ENCODE data around the gene MAS1L.
A peak's percentile ranks its signal among the peaks of the same experiment; 100 is the strongest.

The MAS1L gene

DNA sequence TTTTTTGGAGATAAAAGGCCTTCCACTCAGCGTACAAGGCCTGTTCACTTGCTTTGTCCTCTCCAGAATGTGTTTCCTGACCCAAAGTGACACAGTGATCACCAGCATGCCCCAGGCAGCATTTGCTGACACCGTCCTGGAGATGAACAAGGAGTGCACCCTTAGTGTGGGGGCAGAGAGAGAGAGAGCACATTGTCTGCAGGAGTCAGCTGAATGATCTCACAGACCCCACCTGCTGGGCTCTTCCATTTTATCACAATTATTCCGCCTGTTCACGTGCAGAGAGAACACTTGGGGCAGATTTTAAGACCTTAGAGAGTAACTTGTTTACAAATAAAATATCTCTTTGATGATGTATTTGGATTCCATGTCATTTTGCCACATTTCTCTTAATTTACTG lies 22.4 kb upstream of the MAS1L start:
- no peak for DNase-seq

DNA sequence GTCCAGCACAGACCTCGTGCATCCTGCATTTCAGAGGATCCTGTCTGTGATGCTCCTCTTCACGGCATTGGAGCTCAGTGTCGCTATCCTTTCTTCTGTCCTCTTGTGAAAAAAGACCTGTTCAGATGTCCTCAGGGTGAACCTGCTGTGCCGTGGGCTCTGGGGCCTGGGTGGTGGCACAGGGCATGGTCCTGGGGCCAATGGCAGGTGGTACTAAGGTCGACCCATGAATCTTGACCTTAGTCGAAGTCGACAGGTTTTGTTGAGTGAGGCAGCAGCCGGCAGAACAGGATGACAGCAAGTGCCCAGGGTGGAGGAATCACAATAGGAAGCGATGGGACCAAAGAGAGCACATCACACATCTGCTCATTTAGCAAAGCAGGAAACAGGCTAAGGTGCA lies 22.0 kb upstream of the MAS1L start:
- no peak for DNase-seq

DNA sequence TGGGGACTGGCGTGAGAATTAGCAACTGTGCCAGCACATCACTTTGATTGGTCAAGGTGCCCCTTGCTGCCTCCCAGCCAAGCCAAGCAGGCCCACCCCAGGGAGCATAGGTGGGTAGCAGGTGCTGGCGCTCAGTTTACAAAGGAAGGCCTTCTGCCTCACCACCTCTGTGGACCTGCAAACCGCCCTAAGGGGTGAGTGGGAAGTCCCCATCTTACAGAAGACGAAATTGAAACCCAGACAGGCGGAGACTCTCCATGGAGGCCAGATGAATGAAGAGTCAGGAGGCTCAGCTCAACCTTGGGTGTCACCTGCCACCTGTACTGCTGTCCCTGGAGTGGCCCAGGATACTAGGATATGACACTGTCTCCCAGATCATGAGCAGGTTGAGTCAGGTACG lies 21.5 kb upstream of the MAS1L start:
- no peak for DNase-seq

DNA sequence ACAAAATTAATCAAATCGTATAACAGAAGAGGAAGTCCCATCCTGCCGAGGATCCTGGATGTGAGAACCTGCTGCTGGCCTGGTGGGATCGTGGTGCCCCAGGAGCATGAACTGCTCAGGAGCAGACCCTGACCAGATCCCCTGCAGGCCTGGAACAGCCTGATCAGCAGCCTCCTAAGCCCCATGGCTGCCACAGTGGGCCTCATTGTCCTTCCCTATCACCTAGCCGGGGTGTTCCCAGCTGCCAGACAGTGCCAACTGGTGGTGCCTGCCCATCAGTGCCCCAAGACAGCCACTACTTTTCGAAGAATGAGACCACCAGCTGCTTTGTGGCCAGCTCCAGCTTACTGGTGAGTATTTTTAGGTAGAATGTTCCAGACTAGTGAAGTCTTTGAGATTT lies 19.6 kb upstream of the MAS1L start:
- no peak for DNase-seq

DNA sequence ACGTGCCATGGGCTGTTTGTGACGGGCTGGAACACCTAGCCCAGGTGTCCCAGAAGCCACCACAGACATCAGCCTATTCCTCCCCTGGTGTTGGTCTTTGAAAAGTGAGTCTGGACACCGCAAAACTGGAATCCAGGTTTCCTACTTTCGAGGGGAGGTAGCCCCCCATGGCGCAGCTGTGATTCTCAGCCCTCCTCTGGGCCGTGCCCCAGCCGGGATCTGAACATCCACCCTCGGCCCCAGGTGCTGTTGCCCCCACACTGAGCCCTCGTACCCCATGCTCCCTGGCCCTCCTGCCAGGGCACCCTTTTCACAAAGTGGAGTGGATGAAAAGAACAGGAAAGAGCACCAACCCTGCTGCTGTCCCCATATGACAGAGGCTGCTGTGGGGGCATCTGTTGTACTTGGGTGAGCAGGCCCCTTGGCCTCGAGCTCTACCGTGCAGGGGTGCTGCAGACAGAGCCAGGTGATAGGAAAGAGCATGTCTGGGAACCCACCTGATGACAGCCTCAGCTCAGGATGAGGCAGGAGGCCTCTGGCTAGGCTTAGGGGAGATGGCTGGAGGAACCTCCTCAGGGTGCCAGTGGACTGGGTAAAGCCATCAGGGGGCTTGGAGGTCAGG lies 18.8 kb upstream of the MAS1L start:
- no peak for DNase-seq

DNA sequence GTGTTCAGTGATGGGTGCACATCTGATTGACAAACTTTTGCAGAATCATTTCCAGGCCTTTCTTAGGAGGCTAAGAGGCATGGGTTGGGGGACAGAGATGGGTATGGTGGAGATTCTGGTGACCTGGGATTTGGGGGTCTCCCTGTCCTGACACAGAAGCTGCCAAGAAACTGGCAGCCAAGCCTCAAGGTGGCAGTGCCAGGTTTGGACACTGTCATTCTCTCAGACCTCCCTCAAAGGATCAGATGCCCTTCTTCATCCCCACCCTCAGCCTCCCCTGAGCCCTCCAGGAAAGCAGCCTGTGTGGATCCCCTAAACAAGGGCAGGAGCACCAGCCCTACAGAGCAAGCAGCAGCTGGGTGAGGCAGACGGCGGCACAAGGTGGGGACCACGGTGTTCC lies 18.1 kb upstream of the MAS1L start:
- DNase-seq = no peak

DNA sequence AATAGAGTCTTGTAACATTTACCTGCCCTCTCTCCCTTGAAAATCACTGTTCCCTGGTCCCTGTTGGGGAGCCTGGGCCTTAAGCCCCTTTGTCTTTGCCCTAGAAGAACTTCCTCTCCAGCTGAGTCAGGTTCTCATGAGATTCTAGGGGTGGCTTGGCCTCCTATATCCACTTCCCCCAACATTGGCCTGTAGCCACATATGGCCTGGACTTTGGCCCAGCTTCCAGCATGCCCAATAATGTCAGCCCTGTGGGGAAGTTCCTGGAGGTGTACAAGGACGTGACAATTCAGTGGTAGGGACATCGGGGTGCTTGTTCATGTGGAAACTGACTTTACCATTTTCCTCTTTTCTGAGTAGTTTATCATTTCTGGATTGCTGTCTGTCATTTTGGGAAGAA lies 17.2 kb upstream of the MAS1L start:
- no peak for DNase-seq

DNA sequence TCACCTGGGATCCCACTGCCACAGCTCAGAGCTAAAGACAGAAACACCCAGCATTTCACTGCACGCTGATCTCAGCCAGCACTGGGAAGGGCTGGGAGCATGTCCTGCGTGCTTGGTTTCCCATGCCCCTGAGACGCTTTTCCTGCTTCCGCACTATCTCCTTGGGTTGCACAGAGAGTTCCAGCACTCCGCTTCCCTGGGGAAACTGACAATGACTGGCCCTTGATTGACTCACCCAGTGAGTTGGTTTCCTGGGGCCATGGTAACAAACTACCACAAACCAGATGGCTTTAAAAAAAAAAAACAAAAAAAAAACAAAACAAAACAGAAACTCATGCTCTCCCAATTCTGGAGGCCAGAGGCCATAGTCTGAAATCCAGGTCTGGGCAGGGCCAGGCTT lies 14.8 kb upstream of the MAS1L start:
- DNase-seq = peak; percentile 56

DNA sequence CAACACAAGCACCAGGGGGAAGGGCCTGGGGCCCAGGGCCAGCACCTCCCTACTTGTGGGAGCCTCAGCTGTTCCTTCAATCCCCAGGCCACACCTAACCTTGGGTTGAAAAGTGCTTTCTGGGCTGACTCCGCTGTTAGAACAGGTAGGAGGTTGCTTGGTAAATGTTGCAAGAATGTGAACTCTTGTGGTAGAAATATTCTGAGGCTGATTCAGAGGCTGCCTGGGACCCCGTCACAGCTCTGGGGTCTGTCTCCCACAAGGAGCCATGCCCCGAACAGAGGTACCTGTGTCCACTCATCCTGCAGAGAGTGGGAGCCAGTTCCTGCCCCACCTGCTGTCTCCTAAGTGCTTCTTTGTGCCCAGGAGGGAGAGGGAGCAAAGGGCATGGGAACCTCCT lies 14.4 kb upstream of the MAS1L start:
- no peak for DNase-seq

DNA sequence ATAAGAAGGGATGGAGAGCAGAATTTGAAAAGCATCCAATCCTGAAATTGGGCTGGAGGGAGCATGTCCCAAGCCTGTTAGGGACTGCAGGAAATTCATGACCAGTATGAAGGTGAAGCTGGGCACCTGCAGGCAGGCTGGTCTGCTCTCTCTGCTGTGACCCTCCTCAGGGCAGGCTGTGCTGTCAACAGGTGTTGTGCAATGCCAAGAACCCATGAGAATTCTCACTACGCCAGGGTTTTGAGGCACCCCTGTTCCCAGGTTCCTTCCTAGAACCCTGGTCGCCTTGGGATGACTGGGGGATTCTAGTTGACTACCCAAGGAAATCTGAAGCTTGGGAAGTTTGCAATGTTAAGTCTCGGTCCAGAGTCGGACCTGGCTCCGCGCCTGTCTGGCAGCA lies 13.3 kb upstream of the MAS1L start:
- no peak for DNase-seq

DNA sequence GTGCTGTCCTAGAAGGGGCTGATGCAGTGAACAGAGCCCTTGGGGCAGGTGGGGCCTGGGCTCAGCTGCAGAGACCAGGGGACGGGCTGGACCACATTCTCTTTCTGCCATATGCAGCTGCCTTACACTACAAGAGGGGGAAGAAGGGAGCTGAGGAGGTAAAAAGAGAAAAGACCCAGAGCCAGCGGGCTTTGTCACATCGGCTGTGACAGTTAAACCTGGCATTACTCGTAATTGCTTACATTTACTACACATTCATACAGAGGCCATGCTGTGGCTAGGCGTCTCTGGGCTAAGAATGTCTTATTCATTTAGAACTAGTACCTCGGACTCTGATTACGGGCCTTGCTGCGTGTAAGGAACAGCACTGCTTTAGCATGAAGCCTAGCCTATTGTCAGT lies 12.8 kb upstream of the MAS1L start:
- DNase-seq = no peak

DNA sequence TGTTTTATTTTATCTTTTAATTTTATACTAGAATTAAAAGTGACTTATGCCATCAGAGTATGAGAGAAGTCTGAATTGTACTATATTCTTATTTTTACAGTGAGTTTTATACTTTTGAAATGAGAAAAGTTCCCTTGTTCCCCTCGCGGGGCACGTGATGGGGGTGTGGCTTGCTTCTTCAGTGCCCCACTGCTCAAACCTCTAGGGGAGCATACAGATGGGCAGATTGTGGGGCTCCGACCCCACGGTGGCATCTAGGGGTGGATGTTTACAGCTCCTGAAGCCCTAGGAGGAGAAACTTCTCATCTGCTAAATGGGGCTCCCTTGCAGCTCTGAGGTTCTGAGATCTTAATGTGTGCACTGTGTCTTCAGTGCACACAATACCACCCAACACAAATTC lies 11.9 kb upstream of the MAS1L start:
- DNase-seq = no peak

DNA sequence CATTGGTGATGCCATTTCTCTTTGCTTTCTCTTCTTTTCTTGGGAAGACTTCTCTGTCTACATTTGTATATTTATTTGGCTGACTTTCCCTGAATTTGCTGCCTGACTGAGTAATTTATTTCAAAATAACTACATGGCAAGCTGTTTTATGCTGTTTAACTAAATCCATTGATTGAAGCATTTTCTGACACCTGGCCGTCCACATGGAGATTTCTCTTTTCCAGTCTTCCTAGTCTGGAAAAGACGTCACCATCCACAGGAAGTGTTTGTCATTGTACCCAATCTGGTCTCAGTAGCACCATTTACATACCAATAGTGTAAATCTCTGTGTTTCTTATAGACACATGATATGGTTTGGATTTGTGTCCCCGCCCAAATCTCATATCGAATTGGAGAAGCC lies 9.2 kb upstream of the MAS1L start:
- DNase-seq = no peak

DNA sequence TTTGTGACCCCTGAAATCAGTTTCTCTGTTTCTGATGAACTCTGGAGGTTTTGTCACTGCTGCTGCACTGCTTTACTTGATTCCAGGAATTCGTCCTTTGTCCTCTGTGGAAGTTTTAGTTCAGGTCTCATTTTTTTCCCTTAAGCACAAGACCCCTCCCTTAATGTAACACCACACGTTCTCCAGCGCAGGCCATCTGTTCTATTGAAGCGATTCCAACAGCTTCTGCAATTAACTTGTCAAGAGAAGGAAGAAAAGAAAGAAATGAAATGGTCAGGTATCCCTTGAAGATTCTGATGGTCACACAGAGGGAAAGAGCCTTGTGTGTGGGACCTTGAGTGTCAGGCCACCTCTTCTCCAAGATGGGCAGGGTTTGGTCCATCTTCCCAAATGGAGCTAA lies 7.8 kb upstream of the MAS1L start:
- no peak for DNase-seq

DNA sequence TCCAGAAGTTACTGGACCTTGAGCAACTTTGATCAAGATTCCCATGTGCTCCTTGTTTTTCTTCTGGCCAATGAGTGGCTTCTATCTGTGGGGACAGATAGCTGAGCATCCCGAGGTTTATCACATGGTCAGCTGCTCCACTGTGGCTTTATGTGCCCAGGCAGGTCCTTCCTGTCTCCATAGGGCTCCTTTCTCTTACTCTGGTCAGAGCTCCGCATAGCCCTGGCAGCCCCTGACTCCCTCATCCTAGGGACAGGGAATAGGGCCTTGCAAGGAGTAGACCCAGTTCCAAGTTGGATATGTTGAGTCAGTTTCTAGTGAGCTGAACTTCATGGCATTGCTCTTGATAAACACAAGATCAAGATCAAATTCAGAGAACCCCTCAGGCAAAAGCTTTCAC lies 6.4 kb upstream of the MAS1L start:
- DNase-seq = no peak

DNA sequence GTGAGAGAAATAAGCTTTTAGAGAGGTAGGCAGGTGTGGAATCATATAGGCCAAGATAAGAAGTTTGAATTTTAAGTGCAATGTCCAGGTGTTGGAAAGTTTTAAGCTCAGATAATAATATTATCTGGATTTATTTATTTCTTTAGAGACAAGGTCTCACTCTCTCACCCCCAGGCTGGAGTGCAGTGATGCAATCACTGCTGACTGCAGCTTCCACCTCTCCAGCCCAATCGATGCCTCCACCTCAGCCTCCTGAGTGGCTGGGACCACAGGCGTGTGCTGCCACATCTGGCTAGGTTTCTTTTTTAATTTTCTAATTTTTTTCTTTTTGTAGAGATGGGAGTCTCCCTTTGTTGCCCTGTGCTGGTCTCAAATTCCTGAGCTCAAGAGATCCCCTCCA lies 5.5 kb upstream of the MAS1L start:
- DNase-seq = no peak

DNA sequence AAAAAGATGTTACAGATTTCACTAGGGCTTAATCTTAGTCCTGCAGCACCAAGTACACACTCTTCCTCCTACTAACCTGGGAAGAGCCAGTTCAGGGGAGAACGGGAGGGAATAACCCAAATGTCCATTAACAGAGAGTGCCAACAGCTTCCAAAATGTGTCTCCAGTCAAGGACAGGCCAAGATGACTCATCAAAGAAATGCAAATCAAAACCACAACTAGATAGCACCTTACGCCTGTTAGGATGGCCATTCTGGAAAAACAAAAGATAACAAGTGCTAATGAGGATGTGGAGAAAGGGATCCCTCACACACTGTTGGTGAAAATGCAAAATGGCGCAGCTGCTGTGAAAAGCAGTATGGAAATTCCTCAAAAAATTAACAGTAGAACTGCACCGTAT lies 3.8 kb upstream of the MAS1L start:
- no peak for DNase-seq

DNA sequence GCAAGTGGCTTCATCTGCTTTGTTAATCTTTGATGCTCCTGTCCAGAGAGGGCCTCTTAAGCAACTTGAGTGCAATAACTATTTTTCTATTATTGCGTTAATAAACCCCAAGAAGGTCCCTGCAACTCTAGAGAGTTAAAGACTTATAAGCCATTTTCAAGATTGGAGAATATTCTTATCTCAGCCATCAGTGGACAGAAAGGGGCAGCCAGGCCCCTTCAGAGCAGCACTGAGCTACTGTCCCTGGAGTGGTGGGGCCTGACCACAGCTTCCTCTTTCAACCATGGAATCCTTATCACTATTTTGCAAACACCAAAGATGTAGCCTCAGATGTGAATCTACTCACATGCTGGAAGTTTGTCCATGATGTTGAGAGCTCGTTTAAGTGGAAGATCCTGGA lies 2.8 kb upstream of the MAS1L start:
- no peak for DNase-seq

DNA sequence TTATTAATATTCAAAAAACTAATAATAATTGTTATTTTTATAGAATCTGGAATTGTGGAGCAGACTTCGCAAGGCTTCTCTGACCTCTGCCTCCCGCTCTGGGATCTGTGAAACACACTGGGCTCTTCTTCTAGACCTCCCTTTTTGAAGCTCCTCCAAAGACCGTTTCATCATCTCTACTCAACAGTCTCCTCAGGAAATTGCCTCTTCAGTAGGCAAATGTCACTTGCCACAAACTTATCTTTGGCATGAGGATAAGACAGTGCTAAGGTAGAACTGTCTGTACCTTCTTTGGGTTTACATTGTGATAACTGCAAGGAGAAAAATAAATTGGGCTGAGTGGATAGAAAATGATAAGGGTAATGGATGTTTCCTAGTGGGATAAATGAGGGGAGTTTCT lies 2.3 kb upstream of the MAS1L start:
- no peak for DNase-seq

DNA sequence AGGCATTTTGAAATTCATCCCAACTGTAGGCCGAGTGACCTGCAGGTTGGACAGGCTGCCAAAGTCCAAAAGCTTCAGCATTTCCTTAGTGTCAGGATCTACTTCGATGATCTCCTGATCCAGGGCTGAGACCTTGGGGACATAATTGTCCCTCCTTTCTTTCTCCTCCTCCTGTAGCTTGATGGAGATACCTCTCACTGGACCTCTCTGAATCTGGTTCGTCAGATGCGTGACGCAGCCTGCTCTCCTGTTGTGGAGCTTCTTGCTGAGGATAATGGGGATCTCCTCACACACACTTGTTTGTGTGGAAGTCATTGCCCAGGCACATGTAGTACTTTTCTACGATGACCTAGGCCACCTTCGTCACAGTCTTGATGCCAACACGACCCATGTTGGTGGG lies 1.5 kb upstream of the MAS1L start:
- no peak for DNase-seq

DNA sequence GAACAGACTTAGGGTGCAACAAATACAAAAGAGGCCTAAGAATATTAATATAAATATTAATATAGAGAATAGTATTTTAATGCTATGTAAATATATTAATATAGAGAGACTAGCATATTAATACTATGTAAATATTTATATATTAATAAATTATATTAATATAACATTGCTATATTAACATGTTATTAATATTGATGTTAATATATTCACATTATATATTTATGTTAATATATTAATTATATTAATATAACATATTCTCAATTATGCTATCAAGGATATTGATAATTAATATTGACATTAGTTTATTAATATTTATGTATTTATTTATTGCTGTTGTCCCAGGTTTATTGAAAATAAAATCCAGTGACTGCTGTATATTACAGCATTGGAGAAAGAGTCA lies 1.1 kb upstream of the MAS1L start:
- no peak for DNase-seq

DNA sequence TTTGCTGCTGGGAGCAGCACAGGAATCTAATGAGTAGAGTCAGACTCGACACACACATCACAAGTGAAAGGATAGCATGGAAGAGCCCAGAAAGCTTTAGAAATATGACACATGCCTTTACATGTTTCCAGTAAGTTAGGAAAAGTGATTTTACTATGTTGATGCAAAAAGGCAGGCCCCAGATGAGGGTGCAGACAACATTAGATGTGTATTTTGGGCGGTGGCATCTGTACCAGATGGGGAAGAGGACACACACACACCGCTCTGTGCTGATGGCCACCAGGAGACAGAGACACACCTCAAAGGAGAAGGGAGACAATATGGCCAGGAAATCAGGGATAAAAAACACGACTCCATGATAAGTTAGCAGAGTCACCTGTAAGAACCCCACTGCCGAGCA lies 625 bp downstream of the MAS1L start:
- no peak for DNase-seq

DNA sequence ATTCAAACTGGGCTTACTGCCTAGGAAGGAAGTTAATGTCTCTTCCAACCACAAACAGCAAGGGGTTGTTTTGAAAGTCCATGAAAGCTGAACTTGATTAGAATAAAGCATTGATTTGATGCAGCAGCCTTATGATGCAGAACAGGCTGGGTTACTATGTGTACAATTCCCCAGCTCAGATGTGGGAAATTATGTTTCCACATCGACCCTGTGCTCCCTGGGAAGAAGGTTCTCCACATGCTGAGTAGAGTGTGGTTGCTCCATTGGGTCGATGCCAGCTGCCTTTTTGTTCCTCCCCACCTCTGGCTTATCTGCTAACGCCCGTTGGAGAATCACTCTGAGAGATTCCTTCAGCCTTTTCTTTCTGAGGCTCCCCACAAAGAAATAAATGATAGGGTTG lies 1.2 kb downstream of the MAS1L start:
- no peak for DNase-seq

DNA sequence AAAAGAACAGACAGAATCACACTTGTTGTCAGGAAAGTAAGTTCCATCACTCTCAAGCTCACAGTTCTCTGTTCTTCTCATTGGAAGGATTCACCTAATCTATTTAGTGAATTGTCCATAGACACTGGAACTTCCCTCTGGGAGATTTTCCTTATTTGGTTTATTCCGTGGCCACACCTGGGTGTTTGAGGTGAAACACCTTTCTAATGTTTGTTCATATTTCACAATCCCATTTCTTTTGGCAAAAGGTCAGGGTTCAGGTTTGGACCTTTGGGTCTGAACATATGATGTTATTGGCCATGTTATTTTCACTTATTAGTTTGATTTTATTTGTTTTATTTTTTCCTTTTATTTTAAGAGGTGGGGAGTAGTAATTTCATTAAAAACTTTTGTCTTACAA lies 4.0 kb downstream of the MAS1L start:
- no peak for DNase-seq

DNA sequence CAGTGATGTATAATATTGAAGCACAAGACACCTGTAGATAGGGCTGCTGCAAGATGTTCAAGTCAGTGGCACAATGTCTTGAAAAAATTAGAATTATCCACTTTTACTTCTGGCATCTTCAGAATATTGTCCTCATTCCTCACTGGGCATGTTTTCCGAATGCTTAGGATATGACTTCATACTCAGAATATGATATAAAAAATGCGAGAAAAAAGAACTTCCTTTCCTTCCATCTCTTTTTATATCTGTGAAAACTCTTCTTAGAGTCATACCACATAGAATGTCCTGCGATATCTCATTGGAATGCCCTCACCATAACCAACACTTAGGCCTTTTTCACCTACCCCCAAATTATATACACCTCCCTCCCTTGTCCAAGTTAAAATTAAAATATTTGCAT lies 4.6 kb downstream of the MAS1L start:
- DNase-seq = peak; percentile 12

DNA sequence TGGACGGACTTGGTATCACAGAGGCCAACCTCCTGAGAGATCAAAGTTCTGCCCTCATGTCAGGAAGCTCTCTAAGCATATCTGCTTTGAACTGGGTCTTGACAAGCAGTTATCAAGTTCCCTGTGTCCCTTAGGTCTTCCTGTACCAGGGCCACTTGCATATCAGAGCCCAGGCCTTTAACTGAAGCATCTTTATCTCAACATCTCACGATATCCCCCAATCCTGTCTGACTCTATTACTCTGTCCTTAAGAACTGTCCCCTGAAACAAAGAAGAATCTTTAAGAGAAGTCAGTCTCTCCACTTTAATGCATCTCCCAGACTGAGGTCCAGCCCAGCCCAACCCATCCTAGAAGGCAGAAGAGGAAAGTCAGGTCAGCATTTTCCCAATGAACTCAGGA lies 8.2 kb downstream of the MAS1L start:
- no peak for DNase-seq

Measured in fibroblast of skin of back (primary cell).